Testis (tissue), 3 donors: ENCODE results near the gene BMP4. TPM values are rescaled to one million over a fixed set of nuclear protein-coding genes. Genes with fewer than 3 reads are reported as not detected.

Source experiments
- DNase-seq: peaks from one replicate; pipeline ENCODE4 v3.0.0-alpha.2; 2019
- H3K27ac ChIP-seq, 2 donors: fragments of 200-600 bp; sonication (generic); one replicate each; pipeline ENCODE4 v1.5.1; 2019
- H3K27me3 ChIP-seq: fragments of 200-600 bp; sonication (generic); one replicate; pipeline ENCODE4 v1.5.1; 2019
- H3K36me3 ChIP-seq: fragments of 200-600 bp; sonication (generic); one replicate; pipeline ENCODE4 v1.5.1; 2017; ENCODE audit warnings: low read depth; ENCODE audit errors: missing control alignments
- H3K4me1 ChIP-seq: fragments of 200-600 bp; sonication (generic); one replicate; pipeline ENCODE4 v1.5.1; 2019
- H3K4me3 ChIP-seq, 2 donors: fragments of 200-600 bp; sonication (generic); one replicate each; pipeline ENCODE4 v1.5.1; 2017 to 2019
- H3K9me3 ChIP-seq: fragments of 200-600 bp; sonication (generic); one replicate; pipeline ENCODE4 v1.5.1; 2017
- CTCF ChIP-seq, 3 experiments: fragments of 450-650 bp in 2 of 3; fragments of 200-600 bp in 1 of 3; sonication (generic) in 1 of 3; IDR thresholded peaks; one replicate each; pipeline ENCODE4 v1.5.1; 2016 to 2019; ENCODE audit warnings: antibody characterized with exemption in 3 of 3, mild to moderate bottlenecking in 2 of 3, moderate library complexity in 1 of 3
- POLR2A ChIP-seq: fragments of 450-650 bp; IDR thresholded peaks from one replicate; pipeline ENCODE4 v1.6.1; 2017; ENCODE audit warnings: antibody characterized with exemption, mild to moderate bottlenecking, moderate library complexity
- WGBS, 2 donors: methylation state at CpG; one replicate each; pipeline ENCODE4 v1.1.5; 2018; 5-methylcytosine and 5-hydroxymethylcytosine counted together
- intact Hi-C: fragments of 100-400 bp; cut with DNase I; formaldehyde crosslinking; loops from one replicate; pipeline ENCODE4 v1.15.1; 2023; ENCODE audit warnings: low total_unique reads
- polyA plus RNA-seq: library from polyadenylated mRNA; stranded (reverse); fragments of 350-450 nt; fragmentation: Illumina TruSeq; extraction: RNeasy Lipid Tissue Mini Kit (QIAGEN cat#74804); gene quantifications from one replicate; pipeline ENCODE4 v1.2.3, GENCODE V29; 2014; ENCODE audit warnings: low read depth, low replicate concordance; ENCODE audit not compliant: insufficient read depth
- total RNA-seq, 2 donors: library from RNA; depleted of rRNA; stranded (reverse); fragments of >200 nt; gene quantifications; one replicate each; pipeline ENCODE4 v1.2.3, GENCODE V29; 2016

Gene BMP4
- total and polyA plus RNA-seq, 3 donors from 2014 or later = 2.0 to 8.4 (median 3.5) TPM

GRCh38 chr14:53942970-53943750 is 13.5 kb downstream of the BMP4 start:
- Histone ChIP-seq H3K27ac (no peak overlapping the region), H3K36me3 (no peaks in the 10 kb centered on the region), H3K9me3 (no peaks in the 10 kb centered on the region), H3K27me3 (no peaks in the 10 kb centered on the region), H3K4me1 (no peaks in the 10 kb centered on the region), H3K4me3 (no peak overlapping the region)
- TF ChIP-seq CTCF (IDR thresholded peaks at IDR 0.05) = no peak
- no peak for TF ChIP-seq POLR2A
- 67 to 76% methylated on average over 8 of the region's 8 CpGs for WGBS, 2 donors
- no peak for DNase-seq
- intact Hi-C loops = no loop called here

- Histone ChIP-seq H3K27ac (no peak overlapping the region), H3K27me3 (no peaks in the 10 kb centered on the region), H3K4me3 (no peak overlapping the region), H3K9me3 (no peaks in the 10 kb centered on the region), H3K36me3 (no peaks in the 10 kb centered on the region), H3K4me1 (no peaks in the 10 kb centered on the region)
- WGBS, 2 donors = 91% methylated on average over 7 of the region's 7 CpGs
- DNase-seq = no peak
- TF ChIP-seq POLR2A (no peak), CTCF (IDR thresholded peaks at IDR 0.05) (no peak)
- intact Hi-C loops = no loop called here
Measured at GRCh38 chr14:53938136-53938837, 18.3 kb downstream of the BMP4 start.

- intact Hi-C loops = no loop called here
- Histone ChIP-seq H3K36me3 (no peaks in the 10 kb centered on the region), H3K4me1 (no peaks in the 10 kb centered on the region), H3K27me3 (no peaks in the 10 kb centered on the region), H3K27ac (no peak overlapping the region), H3K4me3 (no peak overlapping the region), H3K9me3 (no peaks in the 10 kb centered on the region)
- no peak for DNase-seq
- TF ChIP-seq POLR2A (no peak), CTCF (IDR thresholded peaks at IDR 0.05) (no peak)
- 89 to 90% methylated on average over 7 of the region's 7 CpGs for WGBS, 2 donors
Measured at GRCh38 chr14:53934778-53935414, 21.7 kb downstream of the BMP4 start.

- intact Hi-C loops = no loop called here
- TF ChIP-seq CTCF (IDR thresholded peaks at IDR 0.05) = no peak
- TF ChIP-seq POLR2A = no peak
- Histone ChIP-seq H3K9me3 (no peaks in the 10 kb centered on the region), H3K4me1 (no peaks in the 10 kb centered on the region), H3K4me3 (no peak overlapping the region), H3K27me3 (no peaks in the 10 kb centered on the region), H3K27ac (no peak overlapping the region), H3K36me3 (no peaks in the 10 kb centered on the region)
- no peak for DNase-seq
Measured at GRCh38 chr14:53932966-53933365, 23.7 kb downstream of the BMP4 start.
